Right ventricle myocardium superior (tissue), 1 donor: ENCODE measurements around the gene TNFAIP1. TPM values are rescaled to one million over a fixed set of nuclear protein-coding genes. Genes with fewer than 3 reads are reported as not detected.

Experiments
- ATAC-seq: fragments of 200-7000 bp; cut with Tn5 transposase; one replicate; pipeline ENCODE4 v1.9.1; 2020; ENCODE audit warnings: mild to moderate bottlenecking; ENCODE audit not compliant: poor library complexity
- DNase-seq: peaks from one replicate; pipeline ENCODE4 v3.0.0-alpha.2; 2020
- intact Hi-C: fragments of 100-400 bp; cut with DNase I; formaldehyde crosslinking; loops from one replicate; pipeline ENCODE4 v1.11.2; 2022
- total RNA-seq: library from RNA; stranded (reverse); fragmentation: NEBNext Ultra II Directional; extraction: Animal tissue kit (Norgen Biotek cat#: 25700); gene quantifications from one replicate; pipeline ENCODE4 v1.2.1, GENCODE V29; 2021
- donor health status: DM: no; HTN: yes; CAD: no; lungs with severe emphysema.

TNFAIP1 gene
- total RNA-seq, 1 donor from 2014 or later: 33.8 TPM

DNA sequence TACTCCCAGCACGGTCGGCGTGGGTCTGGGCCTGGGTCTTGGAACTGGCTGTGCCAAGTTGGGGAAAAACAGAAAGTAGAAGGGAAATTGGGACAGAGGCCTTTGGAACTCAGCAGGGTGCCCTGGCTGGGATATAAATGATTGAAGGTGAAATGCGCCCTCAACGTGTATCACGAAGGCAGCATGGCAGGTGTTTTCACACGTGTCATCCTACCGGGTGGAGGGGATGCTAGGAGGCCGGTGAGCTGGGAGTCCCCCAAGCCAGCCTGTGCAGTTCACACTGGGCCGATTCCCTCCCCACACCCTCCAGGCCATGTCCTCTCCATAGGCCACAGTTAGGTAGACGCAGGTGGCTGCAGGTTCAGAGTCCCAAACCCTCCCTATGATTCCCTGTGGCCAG is 6.0 kb downstream of the TNFAIP1 start:
- ATAC-seq (no peak), DNase-seq (no peak)
- intact Hi-C loops: no loop called here

DNA sequence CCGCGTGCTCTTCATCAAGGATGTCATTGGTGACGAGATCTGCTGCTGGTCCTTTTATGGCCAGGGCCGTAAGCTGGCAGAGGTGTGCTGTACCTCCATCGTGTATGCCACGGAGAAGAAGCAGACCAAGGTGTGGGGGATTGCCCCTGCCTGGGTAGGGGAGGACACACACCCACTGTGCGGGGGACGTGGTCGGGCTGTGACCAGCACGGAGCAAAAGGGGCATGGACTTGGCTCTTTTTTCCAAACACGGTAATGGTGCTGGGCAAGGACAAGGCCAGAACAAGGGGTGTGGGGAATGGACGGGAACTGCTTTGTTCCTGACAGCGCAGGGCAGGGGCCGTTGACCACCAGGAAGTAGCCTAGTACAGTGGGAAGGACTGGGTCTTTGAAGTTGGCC is 6.8 kb downstream of the TNFAIP1 start:
- intact Hi-C loops: no loop called here
- DNase-seq: no peak
- no peak for ATAC-seq

DNA sequence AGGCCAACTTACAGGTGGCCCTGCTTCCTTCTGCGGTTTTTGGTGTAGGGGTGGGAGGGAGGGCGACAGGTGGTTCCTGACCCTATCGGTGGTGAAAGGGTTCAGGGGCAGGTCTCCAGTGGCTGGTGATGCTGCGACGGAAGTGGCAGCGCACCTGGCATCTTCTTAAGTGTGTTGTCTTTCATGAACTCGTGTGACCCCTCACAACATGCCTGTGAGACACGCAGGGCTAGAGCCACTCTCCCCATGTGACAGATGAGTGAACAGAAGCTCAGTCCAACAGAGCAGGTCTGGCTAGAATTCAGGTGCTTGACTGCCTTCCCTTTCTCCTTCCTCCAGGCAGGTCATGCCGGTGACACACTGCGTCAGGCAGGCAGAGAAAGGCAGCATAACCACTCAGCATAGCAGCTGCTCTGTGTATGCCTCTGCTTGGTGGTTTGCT is 8.0 kb downstream of the TNFAIP1 start:
- no peak for DNase-seq
- no peak for ATAC-seq
- intact Hi-C loops: no loop called here

DNA sequence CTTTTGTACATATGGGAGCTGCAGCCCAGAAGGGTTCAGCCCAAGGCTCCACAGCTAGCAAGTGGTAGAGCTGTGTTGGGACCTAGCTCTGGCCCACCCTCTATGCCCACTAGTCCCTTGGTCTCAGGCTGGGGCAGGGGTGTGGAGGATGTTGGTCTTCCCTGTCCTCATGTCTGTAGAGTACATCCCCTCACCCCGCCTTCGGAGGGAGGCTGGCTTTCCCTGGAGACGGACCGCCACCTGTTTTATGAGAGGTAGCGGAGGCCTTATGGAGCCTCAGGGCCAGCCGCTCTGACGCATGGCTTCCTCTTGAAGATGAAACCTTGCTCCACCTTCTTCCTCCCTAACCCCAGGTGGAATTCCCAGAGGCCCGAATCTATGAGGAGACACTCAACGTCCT is 8.4 kb downstream of the TNFAIP1 start:
- DNase-seq (no peak), ATAC-seq (no peak)
- intact Hi-C loops: no loop called here

DNA sequence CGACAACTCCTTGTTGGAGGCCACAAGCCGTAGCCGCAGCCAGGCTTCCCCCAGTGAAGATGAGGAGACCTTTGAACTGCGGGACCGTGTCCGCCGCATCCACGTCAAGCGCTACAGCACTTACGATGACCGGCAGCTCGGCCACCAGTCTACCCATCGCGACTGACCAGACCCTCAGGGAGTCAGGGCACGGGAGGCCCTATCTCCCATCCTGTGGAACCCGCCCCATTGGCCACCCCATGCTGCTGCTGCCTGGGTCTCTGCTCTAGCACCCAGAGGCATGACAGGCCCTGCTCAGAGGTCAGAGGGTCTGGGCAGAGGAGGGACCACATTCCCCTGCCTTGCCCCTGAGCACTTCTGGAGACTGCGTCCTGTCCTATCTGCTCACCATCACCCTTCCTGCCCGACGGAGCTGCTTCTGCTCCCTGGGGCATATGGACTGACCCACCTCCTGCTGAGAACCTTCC is 8.9 kb downstream of the TNFAIP1 start:
- intact Hi-C loops: no loop called here
- no peak for DNase-seq
- no peak for ATAC-seq

DNA sequence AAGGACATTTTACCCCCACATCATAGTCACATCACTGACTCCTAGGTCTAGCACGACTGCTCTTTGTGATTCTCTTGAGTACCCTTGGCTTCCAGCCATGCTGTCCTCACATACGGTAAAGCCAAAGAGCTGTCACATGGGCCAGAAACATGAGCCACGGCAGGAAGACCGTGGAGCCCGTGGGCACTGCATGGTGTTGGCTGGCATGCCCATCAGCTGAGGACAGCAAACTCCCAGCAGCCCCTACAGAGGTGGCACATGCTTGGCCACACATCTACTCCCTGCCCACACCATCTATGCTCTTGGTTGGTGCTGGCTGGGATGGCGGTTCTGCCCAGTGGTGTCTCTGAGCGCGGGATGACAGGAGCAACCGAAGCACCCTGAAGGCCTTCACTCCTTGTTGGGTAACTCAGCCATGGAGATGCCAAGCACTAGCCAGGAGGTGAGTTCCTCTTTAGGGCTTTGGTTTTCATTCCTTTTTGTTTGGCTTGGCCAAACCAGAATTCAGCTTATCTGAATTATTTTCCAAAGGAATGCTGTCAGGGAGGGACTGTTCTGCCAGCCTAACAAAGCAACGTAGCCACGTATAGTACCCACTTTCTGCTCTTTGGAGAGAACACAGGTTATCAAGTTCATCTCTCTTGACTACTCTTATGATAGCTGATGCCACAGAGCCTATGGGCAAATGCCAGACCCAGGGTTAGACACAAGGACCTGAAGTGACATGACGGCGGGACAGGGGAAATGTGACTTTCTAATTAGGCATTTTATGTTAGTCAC is 10.0 kb downstream of the TNFAIP1 start:
- ATAC-seq (peak; percentile 54), DNase-seq (no peak)
- intact Hi-C loops: no loop called here

DNA sequence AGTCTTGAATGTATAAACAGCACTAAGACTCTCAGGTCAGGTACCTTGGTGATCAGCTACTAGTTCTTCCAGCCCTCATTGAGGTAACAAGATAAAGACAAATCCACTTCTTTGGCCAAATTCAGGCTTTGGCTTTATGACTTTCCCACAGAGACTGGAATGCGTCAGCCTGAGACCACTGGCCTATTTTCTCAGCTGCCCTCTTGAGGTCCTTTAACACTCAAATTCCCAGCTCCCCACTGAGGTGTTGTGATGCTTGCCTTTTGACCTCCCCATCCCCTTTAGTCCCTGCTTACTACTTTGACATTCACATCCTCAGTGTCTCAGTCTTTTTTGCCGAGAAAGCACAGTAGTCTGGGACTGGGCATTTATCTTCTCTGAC is 10.6 kb downstream of the TNFAIP1 start:
- ATAC-seq (no peak), DNase-seq (no peak)
- intact Hi-C loops: no loop called here

DNA sequence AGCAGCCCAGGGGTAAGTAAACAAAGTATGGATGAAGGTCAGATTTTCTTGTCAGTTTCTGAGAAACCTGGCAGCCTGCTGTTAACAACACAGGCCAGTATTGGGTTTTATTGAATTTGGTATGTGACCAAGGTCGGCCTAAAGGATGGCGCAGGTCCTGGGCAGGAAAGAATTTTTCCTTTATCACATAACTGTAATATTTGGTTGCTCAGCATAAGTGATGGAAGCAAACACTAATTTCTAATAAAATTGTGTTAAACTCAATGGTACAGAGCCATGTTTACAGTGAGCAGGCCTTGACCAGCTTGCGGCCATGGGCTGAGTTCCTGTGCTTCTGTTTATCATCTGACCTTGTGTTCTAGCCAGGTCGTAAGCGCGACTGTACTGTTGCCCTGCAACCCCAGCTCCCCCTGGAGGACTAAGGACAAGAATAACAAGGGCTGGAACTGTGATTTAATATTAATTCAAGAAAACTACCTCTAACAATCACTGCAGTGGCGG is 11.2 kb downstream of the TNFAIP1 start:
- ATAC-seq (peak; percentile 50), DNase-seq (no peak)
- intact Hi-C loops: no loop called here

DNA sequence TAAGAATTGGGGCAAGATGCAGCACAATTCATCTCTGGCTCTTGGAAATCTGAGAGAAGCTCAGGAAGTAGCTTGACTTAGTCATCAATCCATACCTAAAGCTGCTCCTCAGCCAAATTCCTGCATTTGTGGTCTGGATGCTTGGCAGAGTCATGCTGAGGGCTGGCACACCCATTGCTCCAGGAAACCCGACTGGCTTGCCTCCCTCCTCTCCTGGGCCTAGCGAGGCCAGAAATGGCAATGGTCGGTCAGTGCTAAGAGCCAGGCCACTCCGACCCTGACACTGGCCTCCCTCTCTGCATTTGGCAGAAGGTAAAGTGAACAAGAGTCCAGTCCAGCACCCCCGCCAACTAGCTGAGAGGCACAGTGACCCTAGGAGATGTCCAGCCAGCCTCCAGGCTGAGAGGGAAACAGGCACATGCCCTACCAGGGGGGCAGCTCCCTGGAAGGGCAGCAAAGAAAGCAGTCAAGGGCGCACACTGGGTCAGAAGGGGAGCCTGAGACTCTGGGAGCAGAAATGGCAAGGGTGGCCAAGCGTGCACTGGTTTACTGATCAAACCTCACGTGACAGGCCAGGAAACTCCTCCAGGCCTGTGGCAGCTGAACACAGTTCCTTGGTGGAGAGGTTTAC is 11.8 kb downstream of the TNFAIP1 start:
- intact Hi-C loops: no loop called here
- no peak for ATAC-seq
- no peak for DNase-seq

DNA sequence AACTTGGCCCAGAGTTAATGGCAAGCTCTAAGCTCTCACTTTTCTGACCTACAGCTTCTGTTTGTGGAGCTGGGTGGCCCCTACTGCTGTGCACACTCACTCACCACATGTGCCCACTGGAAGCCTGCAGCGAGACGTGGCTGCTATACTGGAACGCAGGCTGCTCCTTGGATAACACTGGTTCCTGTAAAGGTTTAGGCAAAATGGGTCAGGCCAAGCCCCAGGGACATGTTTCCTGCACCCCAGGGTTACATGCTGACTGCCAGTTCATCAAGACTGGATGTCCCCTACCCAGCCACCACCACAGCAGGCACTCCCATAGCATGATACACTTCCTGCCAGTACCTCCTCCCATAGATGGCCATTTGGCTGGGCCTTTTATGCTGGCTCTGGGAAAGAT is 13.4 kb downstream of the TNFAIP1 start:
- no peak for DNase-seq
- intact Hi-C loops: no loop called here
- no peak for ATAC-seq

DNA sequence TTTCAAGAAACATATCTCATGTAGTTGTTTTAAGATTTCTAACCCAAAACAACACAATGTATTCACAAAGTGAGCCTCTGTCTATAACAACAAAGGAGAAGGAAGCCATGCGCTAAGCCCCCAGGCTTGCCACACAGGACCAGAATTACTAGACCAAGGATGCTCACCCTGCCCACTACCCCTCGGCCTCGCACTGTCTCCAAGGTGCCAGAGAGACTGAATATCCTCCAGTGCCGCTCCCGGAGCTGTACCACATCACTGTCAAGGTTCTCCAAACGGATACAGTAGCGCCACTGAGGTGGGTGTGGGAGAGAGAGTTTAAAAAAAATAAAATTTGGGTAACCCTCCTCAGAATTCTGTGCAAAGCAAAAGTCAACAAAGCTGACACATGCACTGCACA is 14.7 kb downstream of the TNFAIP1 start:
- ATAC-seq (no peak), DNase-seq (no peak)
- intact Hi-C loops: no loop called here

DNA sequence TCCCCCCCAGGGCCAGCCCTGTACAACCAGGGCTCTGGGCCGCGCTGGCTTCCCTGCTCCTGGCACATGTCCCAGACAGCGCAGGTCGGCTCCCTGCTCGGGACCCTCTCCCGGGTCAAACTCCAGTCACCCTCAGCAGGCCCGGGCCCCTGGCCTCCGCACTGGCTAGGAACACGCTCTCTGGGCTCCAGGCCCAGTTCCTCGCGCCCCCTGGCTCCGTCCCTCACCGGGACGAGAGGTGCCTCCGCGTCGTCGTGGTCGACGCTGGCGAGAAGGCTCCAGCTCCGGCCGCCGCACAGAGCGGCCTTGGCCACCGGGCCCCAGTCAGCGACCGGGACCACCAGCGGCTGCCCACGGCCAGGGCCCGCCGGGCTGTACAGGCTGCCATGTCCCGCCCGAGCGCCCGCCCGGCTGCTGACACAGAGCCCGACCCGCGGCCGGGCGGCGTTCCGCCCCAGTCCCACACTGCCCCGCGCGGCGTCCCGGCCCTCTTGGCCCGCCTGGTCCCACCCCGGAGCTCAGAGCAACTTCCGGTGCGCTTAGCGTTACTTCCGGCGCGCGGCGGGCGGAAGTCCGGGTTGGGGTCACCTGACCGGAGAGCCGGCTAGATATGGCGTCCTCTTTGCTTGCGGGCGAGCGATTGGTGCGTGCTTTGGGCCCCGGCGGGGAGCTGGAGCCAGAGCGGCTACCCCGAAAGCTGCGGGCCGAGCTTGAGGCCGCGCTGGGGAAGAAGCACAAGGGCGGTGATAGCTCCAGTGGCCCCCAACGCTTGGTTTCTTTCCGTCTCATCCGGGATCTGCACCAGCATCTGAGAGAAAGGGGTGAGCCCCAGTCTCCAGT is 21.7 kb downstream of the TNFAIP1 start, which contains the start of gene POLDIP2:
Gene POLDIP2, minus strand, starts transcription at position 467 of the 840 bp plus-strand sequence. Its CDS starts 79 bp downstream, at position 388.
- intact Hi-C loops: no loop called here
- peak; percentile 96 for DNase-seq
- ATAC-seq: peak; percentile 99

DNA sequence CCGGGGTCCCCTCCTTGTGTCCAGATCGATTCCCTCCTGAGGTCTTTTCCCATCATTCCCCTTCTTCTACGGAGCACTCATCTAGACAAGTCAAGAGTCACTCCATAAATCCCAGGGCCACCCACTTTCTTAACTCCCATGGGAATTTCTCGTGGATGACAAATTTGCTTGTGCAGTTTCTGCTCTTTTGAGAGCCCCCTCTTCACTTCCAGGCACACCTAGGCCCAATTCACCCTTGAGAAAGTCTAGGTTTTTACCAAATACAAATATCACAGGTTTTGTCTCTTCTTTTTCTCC is 22.3 kb downstream of the TNFAIP1 start:
- DNase-seq (no peak), ATAC-seq (no peak)
- intact Hi-C loops: no loop called here

DNA sequence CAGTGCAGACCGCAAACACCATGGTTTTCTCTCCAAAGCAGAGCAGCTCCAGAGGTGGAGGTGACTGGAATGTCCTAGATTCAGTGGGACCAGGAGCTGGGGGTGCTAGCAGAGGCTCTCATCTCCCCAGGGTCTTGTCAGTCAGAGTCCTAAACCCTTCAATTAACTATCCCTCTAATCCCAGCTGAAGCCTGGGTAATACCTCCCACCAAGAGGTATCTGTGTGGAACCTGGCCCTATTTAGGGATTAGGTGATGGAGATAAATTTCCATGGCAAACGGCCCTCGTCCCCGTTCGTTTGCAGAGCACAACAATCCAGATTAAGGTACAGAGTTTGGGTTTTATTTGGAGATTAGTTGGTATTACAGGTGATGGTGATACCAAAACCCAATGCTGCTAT is 27.6 kb downstream of the TNFAIP1 start:
- DNase-seq: no peak
- no peak for ATAC-seq
- intact Hi-C loops: no loop called here

DNA sequence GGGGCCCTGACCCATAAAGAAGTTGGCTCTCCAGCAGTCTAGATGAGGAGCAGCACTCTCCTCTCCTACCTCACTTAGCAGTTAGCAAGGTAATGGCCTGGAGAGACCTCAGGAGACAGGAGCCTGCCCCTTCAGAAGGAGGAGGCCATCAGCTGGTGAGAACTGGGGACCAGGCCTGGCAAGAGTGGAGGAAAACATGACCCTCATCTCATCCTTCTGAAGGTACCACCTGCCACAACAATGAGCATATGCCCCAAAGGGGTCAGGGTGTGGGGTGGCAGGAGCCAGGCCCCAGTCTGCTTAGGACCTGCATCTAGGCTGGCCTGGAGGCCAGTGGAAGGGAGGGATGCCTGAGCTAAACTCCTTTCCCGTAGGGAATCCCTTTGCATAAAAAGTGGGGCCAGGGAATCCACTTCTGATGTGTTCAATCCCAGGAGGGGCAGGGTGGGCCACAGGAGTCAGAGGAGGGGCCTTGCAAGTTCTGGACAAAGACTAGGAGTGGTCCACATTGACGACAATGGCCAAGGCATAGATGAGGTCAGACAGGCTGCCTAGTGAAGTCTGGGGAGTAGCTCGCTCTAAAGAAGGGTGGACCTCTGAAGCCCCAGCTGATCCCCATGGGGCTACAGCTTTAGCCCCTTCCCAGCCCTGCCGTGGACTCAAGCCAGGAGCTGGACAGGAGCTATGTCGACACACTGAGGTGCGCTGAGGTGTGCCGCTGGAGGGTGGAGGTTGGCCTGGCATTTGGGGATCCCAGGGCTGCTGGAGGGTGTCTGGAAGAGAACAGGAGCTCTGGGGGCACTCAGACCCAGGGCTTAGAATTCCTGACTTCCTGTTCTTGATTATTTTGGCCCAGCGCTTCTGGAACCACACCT is 28.5 kb downstream of the TNFAIP1 start:
- ATAC-seq (no peak), DNase-seq (no peak)
- intact Hi-C loops: no loop called here

DNA sequence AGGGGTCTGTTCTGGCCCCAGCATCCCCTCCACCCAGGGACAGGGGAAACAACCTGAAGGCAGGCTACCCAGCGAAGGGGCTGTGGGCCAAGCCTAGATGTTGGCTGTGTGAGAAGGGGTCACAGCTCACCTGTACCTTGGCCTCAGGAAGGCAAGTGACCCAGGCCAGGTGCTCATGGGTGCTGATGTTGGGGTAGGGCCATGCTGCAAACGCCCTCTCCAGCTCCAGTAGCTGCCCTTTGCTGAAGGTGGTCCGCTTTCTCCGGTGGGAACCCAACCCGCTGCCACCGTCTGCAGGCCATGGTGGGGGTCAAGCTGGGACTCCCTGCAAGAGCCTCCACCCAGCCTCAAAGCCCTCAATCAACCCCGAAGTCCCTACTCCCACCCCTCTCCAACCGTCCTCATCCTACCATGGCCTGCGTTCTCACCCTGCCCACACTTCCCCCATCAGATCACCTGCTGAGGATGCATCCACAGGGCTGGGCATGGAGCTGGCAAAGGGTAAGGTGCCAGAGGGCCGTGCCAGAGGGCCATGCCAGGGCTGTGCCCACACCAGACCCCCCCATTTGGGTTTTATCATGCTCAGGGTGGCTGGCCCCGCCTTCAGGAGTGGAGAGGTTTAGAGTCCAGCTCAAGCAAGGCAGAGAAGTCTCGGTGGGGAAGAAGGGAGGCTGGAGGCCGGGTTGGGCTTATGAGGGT is 29.3 kb downstream of the TNFAIP1 start, which contains the start of gene SEBOX:
Gene SEBOX, minus strand, starts transcription at position 535 of the 699 bp plus-strand sequence. Its CDS starts 48 bp downstream, at position 487.
- no peak for DNase-seq
- intact Hi-C loops: no loop called here
- no peak for ATAC-seq

DNA sequence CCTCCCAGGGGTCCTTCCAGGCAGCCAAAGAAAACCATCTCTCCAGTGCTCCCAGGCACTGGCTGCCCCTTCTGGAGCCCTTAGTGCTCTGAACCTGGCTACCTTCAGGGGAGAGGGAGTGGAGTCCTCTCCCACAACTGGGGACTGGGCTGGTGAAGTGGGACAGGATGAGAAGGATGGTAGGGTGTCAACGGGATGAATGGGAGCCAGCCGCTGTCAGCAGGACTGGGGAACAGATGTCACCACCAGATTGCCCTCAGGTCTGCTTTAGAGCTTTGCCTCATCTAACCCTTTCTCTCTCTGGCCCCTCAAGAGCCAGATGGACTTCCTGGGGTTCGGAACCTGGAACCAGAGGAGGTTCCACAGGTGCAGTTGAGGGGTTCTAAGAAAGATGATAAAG is 29.9 kb downstream of the TNFAIP1 start:
- ATAC-seq (no peak), DNase-seq (no peak)
- intact Hi-C loops: no loop called here

DNA sequence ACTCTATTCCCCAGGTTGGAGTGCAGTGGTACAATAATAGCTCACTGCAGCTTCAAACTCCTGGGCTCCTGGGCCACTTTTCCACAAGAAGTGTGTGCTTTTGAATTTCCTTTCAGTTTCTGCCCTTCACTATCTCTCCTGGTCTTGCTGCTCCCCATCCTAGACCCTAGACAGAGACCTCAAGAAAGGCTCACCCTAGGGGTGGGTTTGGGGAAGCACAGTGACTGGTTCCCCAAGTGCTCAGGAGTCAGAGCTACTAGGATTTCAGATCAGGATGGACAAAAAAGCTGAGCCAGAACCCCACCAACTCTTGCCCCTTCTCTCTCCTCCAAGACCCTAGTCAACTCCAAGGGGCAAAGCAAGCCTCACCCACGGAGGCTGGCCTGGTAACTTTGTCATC is 31.0 kb downstream of the TNFAIP1 start:
- intact Hi-C loops: no loop called here
- no peak for ATAC-seq
- no peak for DNase-seq
